Panc1 (cell line): Measurements from ENCODE around the gene LAMP5.

ENCODE experiments used
- CTCF ChIP-seq: fragments of 450-650 bp; IDR thresholded peaks from 2 replicates; pipeline ENCODE4 v1.5.1; 2017; ENCODE audit warnings: mild to moderate bottlenecking
- POLR2AphosphoS5 ChIP-seq: IDR thresholded peaks from 2 replicates; pipeline ENCODE4 v1.6.1; 2012; ENCODE audit warnings: mild to moderate bottlenecking, low read depth, low read length, moderate library complexity
- REST ChIP-seq, 2 experiments: IDR thresholded peaks; 2 replicates each; pipeline ENCODE4 v1.6.1; 2011 to 2012; ENCODE audit warnings: low read depth in 2 of 2, control low read depth in 1 of 2, low read length in 1 of 2, mild to moderate bottlenecking in 1 of 2, moderate library complexity in 1 of 2; ENCODE audit not compliant: insufficient read depth in 1 of 2
- SIN3A ChIP-seq: IDR thresholded peaks from 2 replicates; pipeline ENCODE4 v1.6.1; 2012; ENCODE audit warnings: low read depth, mild to moderate bottlenecking, low read length, moderate library complexity, borderline replicate concordance; ENCODE audit not compliant: insufficient read depth

GRCh38 chr20:9483131-9483530 lies 31.3 kb upstream of the LAMP5 start:
- no peak for TF ChIP-seq REST (IDR thresholded peaks at IDR 0.05; ENCODE audit: insufficient read depth in 1 of 2, low read depth in 2 of 2, low read length in 1 of 2)
- TF ChIP-seq CTCF = no peak
- TF ChIP-seq POLR2AphosphoS5 = no peak
- no peak for TF ChIP-seq SIN3A
